ENCODE results near the gene GIMAP6. TPM values are rescaled to one million over a fixed set of nuclear protein-coding genes. Genes with fewer than 3 reads are reported as not detected.

The GIMAP6 gene
- polyA plus RNA-seq, 1 experiment = not detected

DNA sequence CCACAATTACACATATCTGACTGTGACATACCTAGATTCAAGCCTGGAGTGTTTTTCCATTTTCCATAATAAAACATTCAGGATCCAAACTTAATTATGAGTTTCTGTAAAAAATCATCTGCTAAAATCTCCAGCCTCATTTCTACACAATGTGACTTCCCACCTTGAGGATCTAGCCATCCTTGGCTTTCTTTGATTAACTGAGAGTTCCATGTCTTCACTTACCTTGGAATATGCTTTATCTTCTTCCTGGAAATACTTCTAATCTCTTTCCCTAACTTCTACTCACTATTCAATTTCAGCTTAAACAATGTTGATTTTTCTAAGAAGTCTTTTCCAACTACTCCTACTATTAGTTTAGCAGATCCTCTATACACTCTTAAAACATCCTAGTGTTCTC, 36.8 kb upstream of the GIMAP6 start:
- TF ChIP-seq, protein P1, sequence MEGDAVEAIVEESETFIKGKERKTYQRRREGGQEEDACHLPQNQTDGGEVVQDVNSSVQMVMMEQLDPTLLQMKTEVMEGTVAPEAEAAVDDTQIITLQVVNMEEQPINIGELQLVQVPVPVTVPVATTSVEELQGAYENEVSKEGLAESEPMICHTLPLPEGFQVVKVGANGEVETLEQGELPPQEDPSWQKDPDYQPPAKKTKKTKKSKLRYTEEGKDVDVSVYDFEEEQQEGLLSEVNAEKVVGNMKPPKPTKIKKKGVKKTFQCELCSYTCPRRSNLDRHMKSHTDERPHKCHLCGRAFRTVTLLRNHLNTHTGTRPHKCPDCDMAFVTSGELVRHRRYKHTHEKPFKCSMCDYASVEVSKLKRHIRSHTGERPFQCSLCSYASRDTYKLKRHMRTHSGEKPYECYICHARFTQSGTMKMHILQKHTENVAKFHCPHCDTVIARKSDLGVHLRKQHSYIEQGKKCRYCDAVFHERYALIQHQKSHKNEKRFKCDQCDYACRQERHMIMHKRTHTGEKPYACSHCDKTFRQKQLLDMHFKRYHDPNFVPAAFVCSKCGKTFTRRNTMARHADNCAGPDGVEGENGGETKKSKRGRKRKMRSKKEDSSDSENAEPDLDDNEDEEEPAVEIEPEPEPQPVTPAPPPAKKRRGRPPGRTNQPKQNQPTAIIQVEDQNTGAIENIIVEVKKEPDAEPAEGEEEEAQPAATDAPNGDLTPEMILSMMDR (IDR thresholded peaks at IDR 0.05; ENCODE audit: low read depth, low read length) = no peak

GRCh38 chr7:150668472-150668911, 36.3 kb upstream of the GIMAP6 start:
- no peak for DNase-seq (ENCODE audit: low read depth, low spot score)
- Histone ChIP-seq H3K27me3 (ENCODE audit: control insufficient read depth, insufficient read depth, low read length) (no peaks in the 10 kb centered on the region), H3K4me3 (ENCODE audit: low read depth, low read length) (no peak overlapping the region), H3K27ac (ENCODE audit: low read depth, low read length) (no peak overlapping the region), H3K9me3 (ENCODE audit: control insufficient read depth, insufficient read depth, low read length) (peaks cover 21% of the 10 kb centered on the region)
- ChIA-PET CTCF (no interaction called here), POLR2A (no interaction called here)
- TF ChIP-seq, protein P1 (IDR thresholded peaks at IDR 0.05; ENCODE audit: low read depth, low read length) = no peak

More for the DNA sequence above, 36.8 kb upstream of the GIMAP6 start:
- ChIA-PET POLR2A (no interaction called here), CTCF (no interaction called here)
- Histone ChIP-seq H3K9me3 (ENCODE audit: control insufficient read depth, insufficient read depth, low read length) (peaks cover 16% of the 10 kb centered on the region), H3K27ac (ENCODE audit: low read depth, low read length) (no peak overlapping the region), H3K27me3 (ENCODE audit: control insufficient read depth, insufficient read depth, low read length) (no peaks in the 10 kb centered on the region), H3K4me3 (ENCODE audit: low read depth, low read length) (no peak overlapping the region)
- DNase-seq (ENCODE audit: low read depth, low spot score) = no peak

DNA sequence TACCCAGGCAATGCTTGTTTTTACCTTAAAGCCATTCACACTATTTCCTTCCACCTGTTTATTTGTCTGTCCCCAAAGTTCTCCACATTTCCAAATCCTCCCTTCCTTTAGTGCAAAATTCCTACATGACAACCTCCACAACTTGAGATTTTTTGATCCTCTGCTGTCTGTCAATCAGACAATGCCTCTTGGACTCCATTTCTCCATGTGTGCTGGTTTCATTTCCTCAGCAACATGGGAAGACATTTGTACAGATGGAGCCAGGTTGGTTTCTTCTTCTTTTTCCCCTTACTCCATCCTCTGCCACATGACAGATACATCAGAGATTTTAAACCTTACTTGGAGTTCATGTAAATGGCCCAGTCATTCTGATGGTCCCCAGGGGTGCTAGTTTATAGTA, 34.2 kb upstream of the GIMAP6 start:
- Histone ChIP-seq H3K4me3 (ENCODE audit: low read depth, low read length) (no peak overlapping the region), H3K27ac (ENCODE audit: low read depth, low read length) (no peak overlapping the region), H3K9me3 (ENCODE audit: control insufficient read depth, insufficient read depth, low read length) (peaks cover 21% of the 10 kb centered on the region), H3K27me3 (ENCODE audit: control insufficient read depth, insufficient read depth, low read length) (no peaks in the 10 kb centered on the region)
- ChIA-PET POLR2A (no interaction called here), CTCF (no interaction called here)
- DNase-seq (ENCODE audit: low read depth, low spot score) = no peak
- TF ChIP-seq, protein P1 (IDR thresholded peaks at IDR 0.05; ENCODE audit: low read depth, low read length) = no peak

GRCh38 chr7:150665896-150666295, 33.7 kb upstream of the GIMAP6 start:
- Histone ChIP-seq H3K4me3 (ENCODE audit: low read depth, low read length) (no peak overlapping the region), H3K9me3 (ENCODE audit: control insufficient read depth, insufficient read depth, low read length) (peaks cover 21% of the 10 kb centered on the region), H3K27me3 (ENCODE audit: control insufficient read depth, insufficient read depth, low read length) (no peaks in the 10 kb centered on the region), H3K27ac (ENCODE audit: low read depth, low read length) (no peak overlapping the region)
- ChIA-PET CTCF (no interaction called here), POLR2A (no interaction called here)
- no peak for DNase-seq (ENCODE audit: low read depth, low spot score)
- TF ChIP-seq, protein P1 (IDR thresholded peaks at IDR 0.05; ENCODE audit: low read depth, low read length) = no peak

DNA sequence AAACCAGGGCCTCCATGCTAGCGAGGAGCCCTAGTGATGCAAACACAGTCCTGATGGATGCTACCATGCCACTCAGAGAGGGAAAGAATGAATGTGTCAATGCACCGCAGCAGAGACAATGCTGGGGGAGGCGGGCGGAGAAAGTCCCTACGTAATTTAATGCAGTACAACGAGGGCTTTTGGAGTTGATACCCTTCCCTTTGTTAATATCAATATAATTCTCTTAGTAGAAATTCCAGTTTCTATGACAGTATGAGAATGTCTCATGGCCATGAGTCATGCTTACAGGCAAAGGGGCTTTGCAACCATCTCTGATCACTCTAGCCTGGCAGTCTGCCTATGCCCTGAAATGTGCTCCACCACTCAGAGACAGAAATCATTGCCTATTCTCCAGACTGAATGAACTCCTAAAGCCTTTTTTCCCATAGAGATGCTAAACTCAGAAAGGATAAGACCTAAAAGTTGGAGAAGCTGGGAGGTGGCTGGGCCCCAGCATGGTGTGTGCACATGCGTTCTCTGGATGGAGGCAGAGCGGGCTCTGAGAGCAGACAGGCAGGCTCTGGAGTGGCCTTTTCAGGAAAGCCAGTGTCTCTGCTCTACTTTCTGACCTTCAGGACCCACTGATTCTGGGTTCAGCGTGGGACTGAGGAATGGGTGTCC, 33.0 kb upstream of the GIMAP6 start:
- POLR2A ChIA-PET = no interaction called here
- DNase-seq (ENCODE audit: low read depth, low spot score) = no peak
- Histone ChIP-seq H3K4me3 (ENCODE audit: low read depth, low read length) (no peak overlapping the region), H3K9me3 (ENCODE audit: control insufficient read depth, insufficient read depth, low read length) (peaks cover 21% of the 10 kb centered on the region), H3K27me3 (ENCODE audit: control insufficient read depth, insufficient read depth, low read length) (no peaks in the 10 kb centered on the region), H3K27ac (ENCODE audit: low read depth, low read length) (no peak overlapping the region)
- TF ChIP-seq, protein P1 (IDR thresholded peaks at IDR 0.05; ENCODE audit: low read depth, low read length) = no peak
- CTCF ChIA-PET = no interaction called here

All from AG04450 (cell line).